ENCODE results near the gene DQX1.
"Not testable (repeated sequence)": the region's sequence is repeated elsewhere in the genome, so short reads cannot be mapped to it uniquely, and the experiment has no call there.

Gene DQX1

DNA sequence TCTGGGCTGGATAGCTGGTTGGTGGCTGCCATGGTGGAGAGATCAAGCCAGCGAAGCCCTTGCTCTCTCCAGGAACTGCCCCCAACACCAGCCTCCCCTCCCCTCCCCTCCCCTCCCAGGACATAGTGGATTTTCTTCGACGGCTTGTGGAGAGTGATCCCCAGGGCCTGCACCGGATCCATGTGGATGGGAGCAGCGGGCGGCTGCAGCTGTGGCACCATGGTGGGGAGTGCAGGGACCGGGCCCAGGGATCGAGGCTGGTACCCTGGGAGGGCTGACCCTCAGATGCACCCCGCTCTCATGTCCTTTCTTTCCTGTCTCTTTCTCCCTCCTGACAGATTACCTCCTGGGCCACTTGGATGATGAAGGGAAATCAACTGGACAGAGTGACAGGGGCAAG is 36.1 kb downstream of the DQX1 start:
- TF ChIP-seq, protein P1, sequence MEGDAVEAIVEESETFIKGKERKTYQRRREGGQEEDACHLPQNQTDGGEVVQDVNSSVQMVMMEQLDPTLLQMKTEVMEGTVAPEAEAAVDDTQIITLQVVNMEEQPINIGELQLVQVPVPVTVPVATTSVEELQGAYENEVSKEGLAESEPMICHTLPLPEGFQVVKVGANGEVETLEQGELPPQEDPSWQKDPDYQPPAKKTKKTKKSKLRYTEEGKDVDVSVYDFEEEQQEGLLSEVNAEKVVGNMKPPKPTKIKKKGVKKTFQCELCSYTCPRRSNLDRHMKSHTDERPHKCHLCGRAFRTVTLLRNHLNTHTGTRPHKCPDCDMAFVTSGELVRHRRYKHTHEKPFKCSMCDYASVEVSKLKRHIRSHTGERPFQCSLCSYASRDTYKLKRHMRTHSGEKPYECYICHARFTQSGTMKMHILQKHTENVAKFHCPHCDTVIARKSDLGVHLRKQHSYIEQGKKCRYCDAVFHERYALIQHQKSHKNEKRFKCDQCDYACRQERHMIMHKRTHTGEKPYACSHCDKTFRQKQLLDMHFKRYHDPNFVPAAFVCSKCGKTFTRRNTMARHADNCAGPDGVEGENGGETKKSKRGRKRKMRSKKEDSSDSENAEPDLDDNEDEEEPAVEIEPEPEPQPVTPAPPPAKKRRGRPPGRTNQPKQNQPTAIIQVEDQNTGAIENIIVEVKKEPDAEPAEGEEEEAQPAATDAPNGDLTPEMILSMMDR (IDR thresholded peaks at IDR 0.05; ENCODE audit: low read depth, low read length, missing control alignments): no peak
- no peak overlapping the region for H3K4me3 ChIP-seq (replicated peaks; ENCODE audit: low read depth, low read length)
- DNase-seq (ENCODE audit: extremely low read depth, low read depth): no peak

DNA sequence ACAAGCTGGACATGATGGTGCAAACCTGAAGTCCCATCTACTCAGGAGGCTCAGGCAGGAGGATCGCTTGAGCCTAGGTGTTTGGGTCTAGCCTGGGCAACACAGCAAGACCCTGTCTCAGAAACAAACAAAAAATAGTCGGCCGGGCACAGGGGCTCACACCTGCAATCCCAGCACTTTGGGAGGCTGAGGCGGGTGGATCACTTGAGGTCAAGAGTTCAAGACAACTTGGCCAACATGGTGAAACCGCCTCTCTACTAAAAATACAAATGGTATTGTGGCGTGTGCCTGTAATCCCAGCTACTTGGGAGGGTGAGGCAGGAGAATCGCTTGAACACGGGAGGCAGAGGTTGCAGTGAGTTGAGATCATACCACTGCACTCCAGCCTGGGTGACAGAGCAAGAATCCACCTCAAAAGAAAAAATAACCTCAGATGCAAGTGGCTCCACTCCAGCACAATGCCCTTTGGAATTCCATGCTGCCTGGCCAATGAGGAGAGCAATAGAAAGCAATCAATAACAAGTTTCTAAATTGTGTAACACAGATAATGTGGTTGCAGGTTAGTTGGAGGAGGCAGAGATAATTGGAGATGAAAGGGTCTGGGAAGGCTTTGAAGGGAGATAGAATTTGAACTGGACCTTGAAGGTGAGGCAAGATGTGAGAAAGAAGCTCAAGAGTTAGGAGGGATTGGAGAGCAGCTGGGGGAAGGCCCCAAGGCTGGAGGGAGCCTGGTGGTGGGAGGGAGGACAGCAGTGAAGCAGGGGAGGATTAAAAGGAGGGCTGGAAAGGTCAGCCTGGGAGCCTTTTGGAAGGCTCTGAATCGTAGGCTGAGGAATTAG is 37.2 kb downstream of the DQX1 start:
- H3K4me3 ChIP-seq (replicated peaks; ENCODE audit: low read depth, low read length): no peak overlapping the region
- DNase-seq (ENCODE audit: extremely low read depth, low read depth): no peak
- TF ChIP-seq, protein P1 (IDR thresholded peaks at IDR 0.05; ENCODE audit: low read depth, low read length, missing control alignments): no peak

DNA sequence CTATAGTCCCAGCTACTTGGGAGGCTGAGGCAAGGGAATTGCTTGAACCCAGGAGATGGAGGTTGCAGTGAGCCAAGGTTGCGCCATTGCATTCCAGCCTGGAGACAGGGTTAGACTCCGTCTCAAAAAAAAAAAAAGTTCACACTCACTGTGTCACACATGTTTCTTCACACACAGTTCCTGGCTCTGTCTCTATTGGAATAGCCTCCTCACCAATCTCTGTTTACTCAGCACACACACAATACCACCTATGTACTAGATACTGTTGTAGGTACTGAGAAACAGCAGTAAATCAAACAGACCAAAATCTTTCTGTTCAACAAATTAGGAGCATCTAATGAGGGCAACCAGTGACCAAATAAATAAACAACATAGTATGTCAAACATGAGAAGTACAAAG is 39.9 kb downstream of the DQX1 start:
- TF ChIP-seq, protein P1 (IDR thresholded peaks at IDR 0.05; ENCODE audit: low read depth, low read length, missing control alignments): no peak

DNA sequence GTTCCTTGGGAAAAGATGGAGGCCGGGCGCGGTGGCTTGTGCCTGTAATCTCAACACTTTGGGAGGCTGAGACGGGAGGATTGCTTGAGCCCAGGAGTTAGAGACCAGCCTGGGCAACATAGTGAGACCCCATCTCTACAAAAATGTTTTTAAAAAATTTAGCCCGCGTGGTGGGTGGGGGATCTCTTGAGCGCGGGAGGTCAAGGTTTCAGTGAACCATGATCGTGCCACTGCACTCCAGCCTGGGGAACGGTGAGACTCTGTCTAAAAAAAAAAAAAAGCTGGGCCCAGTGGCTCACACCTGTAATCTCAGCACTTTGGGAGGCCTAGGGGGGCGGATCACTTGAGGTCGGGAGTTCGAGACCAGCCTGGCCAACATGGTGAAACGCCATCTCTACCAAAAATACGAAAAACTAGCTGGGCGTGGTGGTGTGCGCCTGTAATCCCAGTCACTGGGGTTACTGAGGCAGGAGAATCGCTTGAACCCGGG is 42.3 kb downstream of the DQX1 start:
- DNase-seq (ENCODE audit: extremely low read depth, low read depth): not testable (repeated sequence)
- peak overlapping the region; percentile 82 for H3K4me3 ChIP-seq (replicated peaks; ENCODE audit: low read depth, low read length)

More for the DNA sequence above, 39.9 kb downstream of the DQX1 start:
- no peak for DNase-seq (ENCODE audit: extremely low read depth, low read depth)
- no peak overlapping the region for H3K4me3 ChIP-seq (replicated peaks; ENCODE audit: low read depth, low read length)

DNA sequence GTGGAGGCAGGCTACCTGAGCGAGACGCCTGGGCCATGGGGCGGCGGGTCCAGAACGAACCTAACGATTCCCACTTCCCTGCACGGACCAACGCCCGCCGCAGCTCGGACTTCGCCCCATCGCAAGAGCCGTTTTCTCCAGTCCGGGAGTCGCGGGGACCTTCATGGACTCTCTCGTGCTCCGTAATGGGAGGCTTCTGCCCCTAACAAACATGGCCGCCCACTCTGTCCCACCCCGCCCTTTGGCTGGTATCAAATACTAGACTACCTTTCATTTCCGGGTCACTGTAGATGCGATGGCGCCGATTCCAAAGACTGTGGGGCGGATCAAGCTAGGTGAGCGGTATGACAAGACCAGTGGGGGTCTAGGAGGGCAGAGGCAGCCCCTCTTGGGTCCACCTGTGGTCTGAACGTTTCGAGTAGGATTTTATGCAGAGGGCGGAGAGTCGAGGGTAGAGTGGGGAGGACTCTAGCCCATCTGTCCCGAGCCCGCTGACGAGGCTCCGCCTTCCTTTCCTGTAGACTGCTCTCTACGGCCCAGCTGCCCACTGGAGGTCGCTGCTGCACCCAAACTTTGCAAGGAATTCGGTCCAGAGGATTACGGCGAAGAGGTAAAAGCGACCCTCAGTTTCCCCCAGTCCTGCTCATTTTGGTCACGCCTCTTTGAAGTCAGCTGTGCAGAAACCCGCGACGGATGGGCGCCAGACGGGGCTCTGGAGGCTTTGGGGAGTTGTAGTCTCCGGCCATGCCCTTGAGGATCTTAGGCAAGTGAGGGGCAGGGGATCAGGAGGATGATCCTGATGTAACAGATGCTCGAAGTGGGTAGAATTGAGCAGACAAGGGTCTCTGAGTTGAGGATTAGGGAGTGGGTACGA is 43.0 kb downstream of the DQX1 start, which contains the start of the genes CCDC142 and TTC31:
Gene CCDC142, minus strand, starts transcription at position 198 of the 874 bp plus-strand sequence. Its CDS starts 161 bp downstream, at position 37.
Gene TTC31, plus strand, starts transcription at position 281 of the 874 bp plus-strand sequence. Its CDS starts 15 bp downstream, at position 296.
- DNase-seq (ENCODE audit: extremely low read depth, low read depth): peak; percentile 88
- H3K4me3 ChIP-seq (replicated peaks; ENCODE audit: low read depth, low read length): peak within 1 kb of the TSS; percentile 82
- TF ChIP-seq, protein P1 (IDR thresholded peaks at IDR 0.05; ENCODE audit: low read depth, low read length, missing control alignments): peak; percentile 92

DNA sequence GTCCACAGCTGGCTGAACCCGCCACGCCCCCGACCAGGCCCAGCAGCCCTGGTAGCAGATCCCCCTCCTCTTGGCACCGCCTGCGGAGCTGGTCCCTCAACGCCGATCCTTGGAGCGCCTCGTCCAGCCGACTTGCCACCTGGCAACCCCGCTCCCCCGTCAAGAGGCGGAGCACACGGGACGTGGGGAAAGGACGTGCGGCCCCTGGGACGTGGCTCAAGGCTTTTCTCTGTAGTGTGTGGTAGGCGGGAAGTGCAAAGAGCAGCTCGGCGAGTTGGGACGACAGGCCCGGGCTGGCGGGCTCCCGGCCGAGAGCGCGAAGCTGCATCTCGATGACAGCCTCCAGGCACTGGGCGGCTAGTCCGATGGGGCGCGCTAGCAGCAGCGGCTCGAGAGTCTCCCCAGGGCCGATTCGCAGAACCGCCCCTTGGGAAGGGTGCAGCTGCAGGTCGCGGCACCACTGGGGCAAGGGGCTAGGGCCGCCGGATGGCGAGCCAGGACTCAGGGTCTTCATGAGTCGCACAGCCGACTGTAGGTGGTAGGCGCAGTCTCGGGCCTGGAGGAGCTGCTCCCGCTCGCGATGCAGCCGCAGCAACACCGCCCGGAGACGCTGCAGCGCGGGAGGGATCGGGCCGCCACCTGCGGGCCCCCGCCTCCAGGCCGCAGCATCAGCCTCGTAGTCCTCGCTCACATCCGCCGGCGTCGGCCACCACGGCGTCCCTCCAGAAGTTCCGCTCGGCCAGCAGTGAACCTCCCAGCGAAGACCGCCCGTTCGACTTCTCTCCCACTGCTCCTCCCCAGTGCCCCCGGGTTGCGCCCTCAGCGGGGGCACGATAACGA is 43.9 kb downstream of the DQX1 start:
- TF ChIP-seq, protein P1 (IDR thresholded peaks at IDR 0.05; ENCODE audit: low read depth, low read length, missing control alignments): no peak
- H3K4me3 ChIP-seq (replicated peaks; ENCODE audit: low read depth, low read length): peak overlapping the region; percentile 82
- no peak for DNase-seq (ENCODE audit: extremely low read depth, low read depth)
